Gastrocnemius medialis (tissue), 4 donors: Measurements from ENCODE around the gene GYPC. TPM values are rescaled to one million over a fixed set of nuclear protein-coding genes. Genes with fewer than 3 reads are reported as not detected.

Source experiments
- ATAC-seq, 2 donors: fragments of 150-250 bp; one replicate each; pipeline ENCODE4 v1.9.1; 2016
- DNase-seq, 2 donors: peaks; one replicate each; pipeline ENCODE4 v3.0.0-alpha.2; 2019
- H3K27ac ChIP-seq, 4 donors: fragments of 200-600 bp; sonication (generic); 1 replicate in 1 of 4; 2 replicates in 3 of 4; pipeline ENCODE4 v1.5.1; 2016 to 2018; ENCODE audit warnings: mild to moderate bottlenecking in 2 of 4, moderate library complexity in 1 of 4
- H3K27me3 ChIP-seq, 3 donors: fragments of 200-600 bp; sonication (generic) in 2 of 3; 1 replicate in 1 of 3; 2 replicates in 2 of 3; pipeline versions ENCODE4 v1.5.1 to v1.6.0; 2016 to 2019; ENCODE audit warnings: mild to moderate bottlenecking in 1 of 3, moderate library complexity in 1 of 3
- H3K36me3 ChIP-seq, 2 donors: fragments of 200-600 bp; sonication (generic) in 1 of 2; one replicate each; pipeline ENCODE4 v1.5.1; 2017 to 2018
- H3K4me1 ChIP-seq, 2 donors: fragments of 200-600 bp; sonication (generic) in 1 of 2; one replicate each; pipeline ENCODE4 v1.5.1; 2016 to 2017; ENCODE audit warnings: mild to moderate bottlenecking in 2 of 2
- H3K4me3 ChIP-seq, 4 donors: fragments of 200-600 bp; sonication (generic) in 3 of 4; 1 replicate in 1 of 4; 2 replicates in 3 of 4; pipeline ENCODE4 v1.5.1; 2016 to 2019; ENCODE audit warnings: mild to moderate bottlenecking in 2 of 4
- H3K9me3 ChIP-seq, 3 donors: fragments of 200-600 bp; sonication (generic) in 2 of 3; 1 replicate in 1 of 3; 2 replicates in 2 of 3; pipeline ENCODE4 v1.5.1; 2016 to 2019
- CTCF ChIP-seq, 5 experiments: fragments of 450-650 bp in 3 of 5; fragments of 200-600 bp in 2 of 5; sonication (generic) in 2 of 5; IDR thresholded peaks in 4 of 5; conservative IDR thresholded peaks in 1 of 5; 1 replicate in 4 of 5; 2 replicates in 1 of 5; pipeline ENCODE4 v1.5.1; 2016 to 2019; ENCODE audit warnings: antibody characterized with exemption in 5 of 5, mild to moderate bottlenecking in 3 of 5, moderate library complexity in 3 of 5
- POLR2A ChIP-seq, 2 donors: fragments of 450-650 bp; IDR thresholded peaks; one replicate each; pipeline ENCODE4 v1.6.1; 2017; ENCODE audit warnings: antibody characterized with exemption in 2 of 2, mild to moderate bottlenecking in 2 of 2, moderate library complexity in 2 of 2
- in situ Hi-C, 4 donors: fragments of 200-750 bp; cut with MboI; loops; one replicate each; pipeline versions ENCODE4 v1.15.0 to v1.8.0; 2017; ENCODE audit warnings: low sequenced_read_pairs in 4 of 4
- intact Hi-C: fragments of 100-400 bp; cut with DNase I; formaldehyde crosslinking; loops from one replicate; pipeline ENCODE4 v1.15.1; 2023; ENCODE audit warnings: low total_unique reads
- total RNA-seq, 4 donors: library from RNA; depleted of rRNA; stranded (reverse); fragments of >200 nt; gene quantifications; one replicate each; pipeline versions ENCODE4 v1.1.0 to v1.2.3, GENCODE V29; 2016

GYPC gene
- total RNA-seq, 4 donors from 2014 or later = 66.3 to 82.0 (median 71.9) TPM

- no peak overlapping the region for H3K27ac ChIP-seq
- in situ Hi-C loops = no loop called here
- intact Hi-C loops = no loop called here
- no peaks in the 10 kb centered on the region for H3K27me3 ChIP-seq
- no peak for TF ChIP-seq POLR2A (IDR thresholded peaks at IDR 0.05)
- TF ChIP-seq CTCF (IDR thresholded peaks at IDR 0.05 in 4 of 5, conservative IDR thresholded peaks at IDR 0.05 in 1 of 5) = no peak
- H3K36me3 ChIP-seq = no peaks in the 10 kb centered on the region
- ATAC-seq = no peak
- DNase-seq = no peak
- H3K4me3 ChIP-seq = no peak overlapping the region
- no peaks in the 10 kb centered on the region for H3K4me1 ChIP-seq
- no peaks in the 10 kb centered on the region for H3K9me3 ChIP-seq
Observed at GRCh38 chr2:126623000-126623399, 33.0 kb upstream of the GYPC start.

GRCh38 chr2:126627643-126628042 lies 28.3 kb upstream of the GYPC start:
- DNase-seq = no peak
- in situ Hi-C loops = no loop called here
- no peak for ATAC-seq
- no peaks in the 10 kb centered on the region for H3K9me3 ChIP-seq
- no peak overlapping the region for H3K4me3 ChIP-seq
- intact Hi-C loops = no loop called here
- H3K4me1 ChIP-seq = no peaks in the 10 kb centered on the region
- TF ChIP-seq POLR2A (IDR thresholded peaks at IDR 0.05) = no peak
- TF ChIP-seq CTCF (IDR thresholded peaks at IDR 0.05 in 4 of 5, conservative IDR thresholded peaks at IDR 0.05 in 1 of 5) = no peak
- no peaks in the 10 kb centered on the region for H3K27me3 ChIP-seq
- no peaks in the 10 kb centered on the region for H3K36me3 ChIP-seq
- H3K27ac ChIP-seq = no peak overlapping the region

- ATAC-seq = no peak
- Histone ChIP-seq H3K4me3 (no peak overlapping the region), H3K36me3 (no peaks in the 10 kb centered on the region), H3K27me3 (no peaks in the 10 kb centered on the region), H3K4me1 (peaks cover 0 to 13% of the 10 kb centered on the region in 2 donors), H3K27ac (no peak overlapping the region), H3K9me3 (no peaks in the 10 kb centered on the region)
- TF ChIP-seq POLR2A (IDR thresholded peaks at IDR 0.05) (no peak), CTCF (IDR thresholded peaks at IDR 0.05 in 4 of 5, conservative IDR thresholded peaks at IDR 0.05 in 1 of 5) (peak in 3 of 5 experiments; percentile 15 to 41 (median 33))
- in situ Hi-C loops (loop anchor here in 1 of 4 donors (10.0 kb wide), 1 partner anchor 140 kb away; no protein-coding TSS in a partner anchor), intact Hi-C loops (no loop called here)
- DNase-seq = no peak
Observed at GRCh38 chr2:126634273-126634861, 21.6 kb upstream of the GYPC start.

GRCh38 chr2:126635281-126635680 lies 20.7 kb upstream of the GYPC start:
- no peak overlapping the region for H3K4me3 ChIP-seq
- peaks cover 0 to 13% of the 10 kb centered on the region in 2 donors for H3K4me1 ChIP-seq
- peak in 1 of 2 donors; percentile 26 for DNase-seq
- peak; percentile 70 to 71 for ATAC-seq
- no peaks in the 10 kb centered on the region for H3K9me3 ChIP-seq
- intact Hi-C loops = no loop called here
- H3K27ac ChIP-seq = peak overlapping the region in 1 of 4 donors; percentile 47
- in situ Hi-C loops = loop anchor here in 1 of 4 donors (10.0 kb wide), 1 partner anchor 140 kb away; no protein-coding TSS in a partner anchor
- H3K27me3 ChIP-seq = no peaks in the 10 kb centered on the region
- H3K36me3 ChIP-seq = no peaks in the 10 kb centered on the region
- TF ChIP-seq POLR2A (IDR thresholded peaks at IDR 0.05) = no peak
- TF ChIP-seq CTCF (IDR thresholded peaks at IDR 0.05 in 4 of 5, conservative IDR thresholded peaks at IDR 0.05 in 1 of 5) = no peak
